Measurements from ENCODE around the gene SPC24.
"Not testable (repeated sequence)": the region's sequence is repeated elsewhere in the genome, so short reads cannot be mapped to it uniquely, and the experiment has no call there.

The SPC24 gene

GRCh38 chr19:11140023-11140538 lies 15.5 kb downstream of the SPC24 start:
- intact Hi-C loops (cut with DNase I) = loop anchor here (5.0 kb wide), 1 partner anchor 62 kb away; no protein-coding TSS in a partner anchor
- not testable (repeated sequence) for DNase-seq

GRCh38 chr19:11138601-11139300 lies 16.8 kb downstream of the SPC24 start:
- peak; percentile 24 to 89 (median 60) for DNase-seq
- intact Hi-C loops (cut with DNase I) = no loop called here

GRCh38 chr19:11137542-11138384 lies 17.8 kb downstream of the SPC24 start:
- intact Hi-C loops (cut with DNase I) = no loop called here
- DNase-seq = peak; percentile 53 to 92 (median 81)

- intact Hi-C loops (cut with DNase I) = no loop called here
- DNase-seq = no peak
Observed at GRCh38 chr19:11136400-11137101, 19.0 kb downstream of the SPC24 start.

GRCh38 chr19:11131471-11131870 lies 24.1 kb downstream of the SPC24 start:
- DNase-seq = no peak
- intact Hi-C loops (cut with DNase I) = no loop called here

GRCh38 chr19:11130824-11131455 lies 24.6 kb downstream of the SPC24 start:
- peak; percentile 58 to 91 (median 79) for DNase-seq
- intact Hi-C loops (cut with DNase I) = no loop called here

- DNase-seq = no peak
- intact Hi-C loops (cut with DNase I) = no loop called here
Observed at GRCh38 chr19:11127905-11128304, 27.7 kb downstream of the SPC24 start.

- intact Hi-C loops (cut with DNase I) = no loop called here
- DNase-seq = peak; percentile 44 to 94 (median 80)
Observed at GRCh38 chr19:11125994-11126685, 29.4 kb downstream of the SPC24 start.

GRCh38 chr19:11124157-11124556 lies 31.4 kb downstream of the SPC24 start:
- DNase-seq; intact Hi-C loops (cut with DNase I): not testable (repeated sequence)

GRCh38 chr19:11123114-11123513 lies 32.5 kb downstream of the SPC24 start:
- DNase-seq = no peak
- intact Hi-C loops (cut with DNase I) = no loop called here

GRCh38 chr19:11121963-11122362 lies 33.6 kb downstream of the SPC24 start:
- intact Hi-C loops (cut with DNase I); DNase-seq: not testable (repeated sequence)

GRCh38 chr19:11116507-11116906 lies 39.1 kb downstream of the SPC24 start:
- intact Hi-C loops (cut with DNase I) = no loop called here
- no peak for DNase-seq

GRCh38 chr19:11115895-11116446 lies 39.6 kb downstream of the SPC24 start:
- intact Hi-C loops (cut with DNase I) = no loop called here
- no peak for DNase-seq

GRCh38 chr19:11115042-11115441 lies 40.5 kb downstream of the SPC24 start:
- DNase-seq = no peak
- intact Hi-C loops (cut with DNase I) = no loop called here

GRCh38 chr19:11113140-11113708 lies 42.4 kb downstream of the SPC24 start:
- DNase-seq = no peak

GRCh38 chr19:11111771-11112144 lies 43.8 kb downstream of the SPC24 start:
- intact Hi-C loops (cut with DNase I) = no loop called here
- no peak for DNase-seq

More at GRCh38 chr19:11113140-11113708, 42.4 kb downstream of the SPC24 start:
- intact Hi-C loops (cut with DNase I) = no loop called here

- DNase-seq = no peak
- intact Hi-C loops (cut with DNase I) = no loop called here
Observed at GRCh38 chr19:11111117-11111770, 44.3 kb downstream of the SPC24 start.

Measured in head of caudate nucleus (tissue), 42 donors.